IMR-90 (cell line): ENCODE data around the gene TENM3. TPM values are rescaled to one million over a fixed set of nuclear protein-coding genes. Genes with fewer than 3 reads are reported as not detected.

Experiments
- ATAC-seq: fragments of 200-7000 bp; cut with Tn5 transposase; 2 replicates; pipeline ENCODE4 v1.9.1; 2020; ENCODE audit warnings: low read depth, mild to moderate bottlenecking, moderate library complexity
- BruUV-seq: library from RNA; stranded (reverse); fragments of 400-500 nt; replicated peaks from 2 replicates; lab custom pipeline; 2021; lab: Mats Ljungman, UMichigan
- CTCF ChIA-PET: fragments of 300-600 bp; formaldehyde crosslinking; extraction: SDS; loops from one replicate; lab custom pipeline; 2021; ENCODE audit warnings: antibody characterized with exemption; lab: Yijun Ruan, JAX
- POLR2A ChIA-PET: fragments of 300-600 bp; sonication (Branson Sonifier 250); formaldehyde crosslinking; loops from one replicate; lab custom pipeline; 2022; ENCODE audit warnings: antibody characterized with exemption; ENCODE audit not compliant: unreplicated experiment; lab: Charles Lee
- DNase-seq: peaks from one replicate; pipeline ENCODE4 v3.0.0; 2013
- H2AFZ ChIP-seq: replicated peaks from 2 replicates; pipeline ENCODE3; 2013; ENCODE audit warnings: low read length, mild to moderate bottlenecking; ENCODE audit not compliant: poor library complexity
- H2AK5ac ChIP-seq: 2 replicates; pipeline ENCODE4 v1.6.1; 2013; ENCODE audit warnings: low read depth, low read length, inconsistent platforms
- H2AK9ac ChIP-seq: replicated peaks from 2 replicates; pipeline ENCODE3; 2013; ENCODE audit warnings: mild to moderate bottlenecking, low read depth, low read length, moderate library complexity; ENCODE audit not compliant: poor library complexity
- H2BK120ac ChIP-seq: 2 replicates; pipeline ENCODE4 v1.6.1; 2013; ENCODE audit warnings: low read depth, low read length, inconsistent platforms
- H2BK15ac ChIP-seq: 3 replicates; pipeline ENCODE4 v1.6.1; 2013; ENCODE audit warnings: low read depth, low read length, inconsistent platforms
- H2BK20ac ChIP-seq: 2 replicates; pipeline ENCODE4 v1.6.1; 2013; ENCODE audit warnings: low read depth, mild to moderate bottlenecking, inconsistent platforms, low read length, moderate library complexity
- H2BK5ac ChIP-seq: 2 replicates; pipeline ENCODE4 v1.6.1; 2013; ENCODE audit warnings: mild to moderate bottlenecking, low read depth, low read length, inconsistent platforms; ENCODE audit not compliant: poor library complexity, severe bottlenecking
- H3K14ac ChIP-seq: replicated peaks from 2 replicates; pipeline ENCODE4 v1.6.1; 2013; ENCODE audit warnings: low read depth, low read length, inconsistent platforms
- H3K18ac ChIP-seq: 2 replicates; pipeline ENCODE4 v1.6.1; 2013; ENCODE audit warnings: low read depth, low read length, control low read depth
- H3K23ac ChIP-seq: 2 replicates; pipeline ENCODE4 v1.6.1; 2013; ENCODE audit warnings: low read depth, low read length, inconsistent platforms
- H3K27ac ChIP-seq: 2 replicates; pipeline ENCODE4 v1.5.1; 2013; ENCODE audit warnings: mild to moderate bottlenecking, control low read depth, low read length; ENCODE audit not compliant: insufficient read depth
- H3K27me3 ChIP-seq: 2 replicates; pipeline ENCODE4 v1.6.1; 2013; ENCODE audit warnings: low read length; ENCODE audit not compliant: control insufficient read depth, insufficient read depth
- H3K36me3 ChIP-seq: 2 replicates; pipeline ENCODE4 v1.6.1; 2013; ENCODE audit warnings: low read length, mixed read lengths; ENCODE audit not compliant: control insufficient read depth, insufficient read depth
- H3K4ac ChIP-seq: 2 replicates; pipeline ENCODE4 v1.6.1; 2013; ENCODE audit warnings: low read depth, low read length, inconsistent platforms
- H3K4me1 ChIP-seq: 2 replicates; pipeline ENCODE4 v1.6.1; 2013; ENCODE audit warnings: low read length, mixed read lengths; ENCODE audit not compliant: control insufficient read depth, insufficient read depth
- H3K4me2 ChIP-seq: 2 replicates; pipeline ENCODE4 v1.6.1; 2013; ENCODE audit warnings: low read depth, mild to moderate bottlenecking, control low read depth, low read length, moderate library complexity
- H3K4me3 ChIP-seq: 2 replicates; pipeline ENCODE4 v1.5.1; 2013; ENCODE audit warnings: low read depth, mild to moderate bottlenecking, control low read depth, low read length, moderate library complexity; ENCODE audit not compliant: insufficient read depth
- H3K56ac ChIP-seq: 2 replicates; pipeline ENCODE4 v1.6.1; 2013; ENCODE audit warnings: low read length, inconsistent platforms; ENCODE audit not compliant: insufficient read depth; ENCODE audit errors: extremely low read depth
- H3K79me1 ChIP-seq, 2 experiments: 2 replicates each; pipeline ENCODE4 v1.6.1; 2013; ENCODE audit warnings: low read length in 2 of 2, inconsistent platforms in 1 of 2, low read depth in 1 of 2
- H3K9ac ChIP-seq: 2 replicates; pipeline ENCODE4 v1.6.1; 2013; ENCODE audit warnings: low read depth, low read length, control low read depth
- H3K9me1 ChIP-seq: 2 replicates; pipeline ENCODE4 v1.6.1; 2013; ENCODE audit warnings: low read length, inconsistent platforms; ENCODE audit not compliant: insufficient read depth
- H3K9me3 ChIP-seq: 2 replicates; pipeline ENCODE4 v1.6.1; 2013; ENCODE audit warnings: low read length; ENCODE audit not compliant: control insufficient read depth, insufficient read depth
- H4K20me1 ChIP-seq: 2 replicates; pipeline ENCODE4 v1.6.1; 2013; ENCODE audit warnings: low read length, inconsistent platforms; ENCODE audit not compliant: insufficient read depth
- H4K5ac ChIP-seq: 2 replicates; pipeline ENCODE4 v1.6.1; 2013; ENCODE audit warnings: mild to moderate bottlenecking, low read depth, low read length, control low read depth
- H4K8ac ChIP-seq, 2 experiments: 2 replicates each; pipeline ENCODE4 v1.6.1; 2013; ENCODE audit warnings: low read depth in 2 of 2, low read length in 2 of 2, control low read depth in 1 of 2, inconsistent platforms in 1 of 2
- H4K91ac ChIP-seq: 2 replicates; pipeline ENCODE4 v1.6.1; 2013; ENCODE audit warnings: low read depth, low read length, inconsistent platforms; ENCODE audit not compliant: insufficient read depth
- BHLHE40 ChIP-seq: fragments of 150-350 bp; IDR thresholded peaks from 2 replicates; pipeline ENCODE4 v1.6.1; 2016; ENCODE audit warnings: mild to moderate bottlenecking, low read depth, low read length
- CEBPB ChIP-seq: IDR thresholded peaks from 2 replicates; pipeline ENCODE4 v1.6.1; 2012; ENCODE audit warnings: low read depth, low read length, improper control_type of control experiment
- CHD1 ChIP-seq: IDR thresholded peaks from 2 replicates; pipeline ENCODE4 v1.6.1; 2012; ENCODE audit warnings: low read depth, low read length, improper control_type of control experiment
- FOS ChIP-seq: fragments of 150-350 bp; IDR thresholded peaks from 2 replicates; pipeline ENCODE4 v1.6.1; 2016; ENCODE audit warnings: low read depth, low read length
- MAFK ChIP-seq: IDR thresholded peaks from 2 replicates; pipeline ENCODE4 v1.6.1; 2012; ENCODE audit warnings: low read depth, low read length, improper control_type of control experiment
- MAZ ChIP-seq: IDR thresholded peaks from 2 replicates; pipeline ENCODE4 v1.6.1; 2012; ENCODE audit warnings: low read depth, mild to moderate bottlenecking, low read length, improper control_type of control experiment, moderate library complexity, borderline replicate concordance
- MXI1 ChIP-seq: IDR thresholded peaks from 2 replicates; pipeline ENCODE4 v1.6.1; 2012; ENCODE audit warnings: low read depth, mild to moderate bottlenecking, low read length, moderate library complexity, borderline replicate concordance
- POLR2A ChIP-seq: IDR thresholded peaks from 2 replicates; pipeline ENCODE4 v1.6.1; 2012; ENCODE audit warnings: mild to moderate bottlenecking, low read depth, low read length
- RAD21 ChIP-seq: IDR thresholded peaks from 2 replicates; pipeline ENCODE4 v1.6.1; 2012; ENCODE audit warnings: low read length, improper control_type of control experiment
- RFX5 ChIP-seq: IDR thresholded peaks from 2 replicates; pipeline ENCODE4 v1.8.0; 2012; ENCODE audit warnings: low read depth, mild to moderate bottlenecking, low read length, moderate library complexity
- SMC3 ChIP-seq: fragments of 150-350 bp; IDR thresholded peaks from 2 replicates; pipeline ENCODE4 v1.6.1; 2016; ENCODE audit warnings: low read depth, mild to moderate bottlenecking, antibody characterized with exemption, low read length, moderate library complexity
- WGBS, 2 experiments: methylation state at CpG; one replicate each; pipeline versions ENCODE4 v1.1.5 to v1.1.7; 2013; ENCODE audit warnings: missing lambda C conversion rate in 2 of 2; ENCODE audit not compliant: insufficient read length in 1 of 2; ENCODE audit errors: extremely low coverage in 2 of 2; 5-methylcytosine and 5-hydroxymethylcytosine counted together
- dilution Hi-C: fragments of 300-500 bp; cut with HindIII; formaldehyde crosslinking; loops from one replicate; pipeline ENCODE4 v1.14.3; 2018; ENCODE audit warnings: low sequenced_read_pairs; ENCODE audit not compliant: unreplicated experiment
- in situ Hi-C: fragments of 300-500 bp; cut with MboI; formaldehyde crosslinking; loops from 3 replicates; pipeline ENCODE4 v1.14.3; 2019; ENCODE audit warnings: low sequenced_read_pairs, inconsistent platforms, mixed read lengths
- intact Hi-C: fragments of 100-400 bp; cut with micrococcal nuclease; formaldehyde crosslinking; loops from 2 replicates; pipeline ENCODE4 v1.10.0; 2022
- polyA plus RNA-seq, 3 experiments: library from polyadenylated mRNA; depleted of rRNA; stranded (reverse); fragments of >200 nt; gene quantifications; 2 replicates each; pipeline ENCODE4 v1.2.3, GENCODE V29; 2012; ENCODE audit warnings: low replicate concordance in 1 of 3
- total RNA-seq: library from RNA; depleted of rRNA; stranded (reverse); fragments of >200 nt; gene quantifications from 2 replicates; pipeline ENCODE4 v1.2.3, GENCODE V29; 2012
- TF ChIP-seq, protein P1 (sequence below): fragments of 150-350 bp; IDR thresholded peaks from 2 replicates; pipeline ENCODE4 v1.6.1; 2016; ENCODE audit warnings: low read depth, mild to moderate bottlenecking, low read length, moderate library complexity, borderline replicate concordance
- TF ChIP-seq, protein P2 (sequence below): fragments of 150-350 bp; IDR thresholded peaks from 2 replicates; pipeline ENCODE4 v1.6.1; 2017; ENCODE audit warnings: mild to moderate bottlenecking, antibody characterized with exemption, low read length, low read depth

TENM3 gene
- total and polyA plus RNA-seq, 2 of the 4 experiments (the other 2 are of a cell fraction): 29.9 to 173 TPM

DNA sequence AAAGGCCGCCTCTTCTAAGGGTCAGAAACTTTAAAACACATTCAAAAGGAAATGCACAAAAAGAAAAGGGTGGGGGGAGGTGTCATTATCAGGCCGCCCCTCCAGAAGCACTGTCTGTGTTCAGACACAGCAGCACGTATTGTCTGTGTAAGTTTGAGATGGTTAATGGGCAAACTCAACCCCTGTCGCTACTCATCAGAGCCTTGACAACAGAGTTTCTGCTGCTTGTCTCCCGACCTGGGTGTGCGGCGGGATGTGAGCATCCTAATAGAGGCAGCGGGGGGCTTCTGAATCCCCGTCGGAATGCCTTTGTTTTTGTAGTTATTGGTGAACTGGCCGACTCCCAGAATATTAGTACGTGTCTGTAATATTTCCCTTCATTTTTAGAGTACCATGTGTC, 515.1 kb downstream of the TENM3 start:
- Histone ChIP-seq H4K8ac (no peak overlapping the region), H3K27ac (no peak overlapping the region), H4K91ac (no peak overlapping the region), H3K4me3 (no peak overlapping the region), H4K20me1 (no peaks in the 10 kb centered on the region), H2AK5ac (no peak overlapping the region), H2AK9ac (no peak overlapping the region), H4K5ac (no peak overlapping the region), H2BK15ac (no peak overlapping the region), H3K9ac (no peak overlapping the region), H3K36me3 (peaks cover 6% of the 10 kb centered on the region), H2BK5ac (no peak overlapping the region), H3K4me1 (no peaks in the 10 kb centered on the region), H2AFZ (no peak overlapping the region), H3K56ac (no peak overlapping the region), H3K9me1 (no peaks in the 10 kb centered on the region), H2BK120ac (no peak overlapping the region), H3K4me2 (no peak overlapping the region), H2BK20ac (no peak overlapping the region), H3K27me3 (no peaks in the 10 kb centered on the region), H3K79me1 (peaks cover 0 to 5% of the 10 kb centered on the region in 2 experiments; a peak in 2 of 4 replicates), H3K9me3 (no peaks in the 10 kb centered on the region), H3K14ac (no peak overlapping the region), H3K23ac (no peak overlapping the region), H3K4ac (no peak overlapping the region), H3K18ac (no peak overlapping the region)
- 73% methylated on average over 4 of the region's 12 CpGs; no CpG with 5 or more reads in 1 of the 2 experiments for WGBS, 2 experiments
- no peak for DNase-seq
- dilution Hi-C loops (no loop called here), in situ Hi-C loops (no loop called here), intact Hi-C loops (no loop called here)
- ChIA-PET POLR2A (no interaction called here), CTCF (interaction anchor here (0.7 kb wide), 2 partner anchors 775 to 985 kb away, joined by 3 read pairs; no protein-coding TSS in a partner anchor)
- TF ChIP-seq MAZ (no peak), FOS (no peak), RAD21 (no peak), SMC3 (no peak), MAFK (no peak), CHD1 (no peak), POLR2A (no peak), MXI1 (no peak), BHLHE40 (no peak), CEBPB (no peak), RFX5 (no peak)
- TF ChIP-seq, protein P1, sequence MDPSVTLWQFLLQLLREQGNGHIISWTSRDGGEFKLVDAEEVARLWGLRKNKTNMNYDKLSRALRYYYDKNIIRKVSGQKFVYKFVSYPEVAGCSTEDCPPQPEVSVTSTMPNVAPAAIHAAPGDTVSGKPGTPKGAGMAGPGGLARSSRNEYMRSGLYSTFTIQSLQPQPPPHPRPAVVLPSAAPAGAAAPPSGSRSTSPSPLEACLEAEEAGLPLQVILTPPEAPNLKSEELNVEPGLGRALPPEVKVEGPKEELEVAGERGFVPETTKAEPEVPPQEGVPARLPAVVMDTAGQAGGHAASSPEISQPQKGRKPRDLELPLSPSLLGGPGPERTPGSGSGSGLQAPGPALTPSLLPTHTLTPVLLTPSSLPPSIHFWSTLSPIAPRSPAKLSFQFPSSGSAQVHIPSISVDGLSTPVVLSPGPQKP: no peak
- TF ChIP-seq, protein P2, sequence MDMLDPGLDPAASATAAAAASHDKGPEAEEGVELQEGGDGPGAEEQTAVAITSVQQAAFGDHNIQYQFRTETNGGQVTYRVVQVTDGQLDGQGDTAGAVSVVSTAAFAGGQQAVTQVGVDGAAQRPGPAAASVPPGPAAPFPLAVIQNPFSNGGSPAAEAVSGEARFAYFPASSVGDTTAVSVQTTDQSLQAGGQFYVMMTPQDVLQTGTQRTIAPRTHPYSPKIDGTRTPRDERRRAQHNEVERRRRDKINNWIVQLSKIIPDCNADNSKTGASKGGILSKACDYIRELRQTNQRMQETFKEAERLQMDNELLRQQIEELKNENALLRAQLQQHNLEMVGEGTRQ: no peak
- ATAC-seq: no peak
- no TSS peak for BruUV-seq
